SK-N-SH (cell line): ENCODE measurements around the gene NR1D2. TPM values are rescaled to one million over a fixed set of nuclear protein-coding genes. Genes with fewer than 3 reads are reported as not detected.

Source experiments
- CTCF ChIA-PET: fragments of 300-600, 350-600 bp; formaldehyde crosslinking; extraction: SDS; loops from one replicate; lab custom pipeline; 2021; lab: Yijun Ruan, JAX
- POLR2A ChIA-PET: fragments of 350-600 bp; sonication (Branson Sonifier 250); formaldehyde crosslinking; extraction: SDS; loops from one replicate; lab custom pipeline; 2020; ENCODE audit warnings: antibody characterized with exemption, inconsistent platforms; lab: Yijun Ruan, JAX
- DNase-seq: peaks from one replicate; pipeline ENCODE4 v3.0.0; 2012
- H2AFZ ChIP-seq: fragments of 200-600 bp; sonication (generic); 2 replicates; pipeline ENCODE4 v1.8.1; 2016; ENCODE audit warnings: antibody characterized with exemption, mild to moderate bottlenecking, low read depth
- H3F3A ChIP-seq: fragments of 200-600 bp; sonication (generic); replicated peaks from 2 replicates; pipeline ENCODE3; 2016; ENCODE audit warnings: antibody characterized with exemption, mild to moderate bottlenecking; ENCODE audit not compliant: insufficient read depth
- H3K27ac ChIP-seq, 2 experiments: fragments of 200-500 bp in 1 of 2; fragments of 200-600 bp in 1 of 2; sonication (Bioruptor generic) in 1 of 2; sonication (generic), shearing (Covaris generic) in 1 of 2; 2 replicates each; pipeline versions ENCODE4 v1.5.1 to v1.6.1; 2014 to 2016; ENCODE audit warnings: low read depth in 2 of 2, inconsistent platforms in 1 of 2, low read length in 1 of 2, mild to moderate bottlenecking in 1 of 2, mixed read lengths in 1 of 2
- H3K27me3 ChIP-seq: fragments of 200-600 bp; sonication (generic), shearing (Covaris generic); 2 replicates; pipeline ENCODE4 v1.6.1; 2016; ENCODE audit warnings: mixed run types; ENCODE audit not compliant: insufficient read depth
- H3K36me3 ChIP-seq, 2 experiments: fragments of 200-500 bp in 1 of 2; fragments of 200-600 bp in 1 of 2; sonication (Bioruptor generic) in 1 of 2; sonication (generic) in 1 of 2; replicated peaks in 1 of 2; 2 replicates each; pipeline versions ENCODE3 to v1.5.1; 2014 to 2016; ENCODE audit warnings: low read length in 1 of 2, mild to moderate bottlenecking in 1 of 2; ENCODE audit not compliant: insufficient read depth in 2 of 2, control insufficient read depth in 1 of 2
- H3K4me1 ChIP-seq, 2 experiments: fragments of 200-500 bp in 1 of 2; fragments of 200-600 bp in 1 of 2; sonication (Bioruptor generic) in 1 of 2; sonication (generic), shearing (Covaris generic) in 1 of 2; 2 replicates each; pipeline versions ENCODE4 v1.5.1 to v1.6.1; 2014 to 2016; ENCODE audit warnings: low read depth in 1 of 2, low read length in 1 of 2, mixed run types in 1 of 2; ENCODE audit not compliant: insufficient read depth in 2 of 2, control insufficient read depth in 1 of 2
- H3K4me2 ChIP-seq: fragments of 200-600 bp; sonication (generic), shearing (Covaris generic); 2 replicates; pipeline ENCODE4 v1.6.1; 2017; ENCODE audit warnings: mixed run types
- H3K4me3 ChIP-seq, 2 experiments: fragments of 200-500 bp in 1 of 2; fragments of 200-600 bp in 1 of 2; sonication (Bioruptor generic) in 1 of 2; sonication (generic), shearing (Covaris generic) in 1 of 2; 2 replicates each; pipeline versions ENCODE4 v1.5.1 to v1.8.1; 2014 to 2016; ENCODE audit warnings: low read depth in 2 of 2, inconsistent platforms in 1 of 2, low read length in 1 of 2, mild to moderate bottlenecking in 1 of 2, mixed read lengths in 1 of 2, moderate library complexity in 1 of 2
- H3K79me2 ChIP-seq: fragments of 200-600 bp; sonication (generic); 2 replicates; pipeline ENCODE4 v1.8.1; 2017; ENCODE audit warnings: mild to moderate bottlenecking; ENCODE audit not compliant: insufficient read depth
- H3K9ac ChIP-seq: fragments of 200-600 bp; sonication (generic); 2 replicates; pipeline ENCODE4 v1.6.1; 2017; ENCODE audit warnings: mixed run types
- H3K9me2 ChIP-seq: fragments of 200-600 bp; sonication (generic); 2 replicates; pipeline ENCODE4 v1.6.1; 2017; ENCODE audit warnings: mixed run types
- H3K9me3 ChIP-seq: fragments of 200-600 bp; sonication (generic); 2 replicates; pipeline ENCODE4 v1.6.1; 2017; ENCODE audit warnings: mixed run types, mild to moderate bottlenecking, moderate library complexity
- H4K20me1 ChIP-seq: fragments of 200-600 bp; sonication (generic); 2 replicates; pipeline ENCODE4 v1.6.1; 2017; ENCODE audit warnings: mild to moderate bottlenecking, mixed run types; ENCODE audit not compliant: insufficient read depth
- CHD2 ChIP-seq: fragments of 150-350 bp; IDR thresholded peaks from 2 replicates; pipeline ENCODE4 v1.6.1; 2018; ENCODE audit warnings: low read length; ENCODE audit not compliant: partially characterized antibody
- ELF1 ChIP-seq: IDR thresholded peaks from 2 replicates; pipeline ENCODE4 v1.4.0; 2012
- EZH2phosphoT487 ChIP-seq: fragments of 200-600 bp; sonication (generic); IDR thresholded peaks from 2 replicates; pipeline ENCODE4 v1.6.1; 2017; ENCODE audit warnings: low read depth, mixed run types, mild to moderate bottlenecking, antibody characterized with exemption, moderate library complexity, borderline replicate concordance
- FOXJ3 ChIP-seq: sonication (generic); formaldehyde crosslinking; IDR thresholded peaks from 2 replicates; pipeline ENCODE4 v1.5.1; 2020; ENCODE audit warnings: mild to moderate bottlenecking, missing genetic modification reagents
- GATA2 ChIP-seq: sonication (generic); formaldehyde crosslinking; IDR thresholded peaks from 2 replicates; pipeline ENCODE4 v1.5.0; 2020; ENCODE audit warnings: mild to moderate bottlenecking, missing genetic modification reagents
- MEF2A ChIP-seq: IDR thresholded peaks from 2 replicates; pipeline ENCODE4 v1.4.0; 2012; ENCODE audit warnings: low read depth, borderline replicate concordance
- NFIC ChIP-seq: IDR thresholded peaks from 2 replicates; pipeline ENCODE4 v1.4.0; 2012; ENCODE audit warnings: borderline replicate concordance
- NRF1 ChIP-seq: IDR thresholded peaks from 2 replicates; pipeline ENCODE4 v1.6.1; 2012; ENCODE audit warnings: low read depth, mild to moderate bottlenecking, low read length
- RAD21 ChIP-seq: IDR thresholded peaks from 2 replicates; pipeline ENCODE4 v1.6.1; 2012; ENCODE audit warnings: mild to moderate bottlenecking, low read length
- RXRA ChIP-seq: IDR thresholded peaks from 2 replicates; pipeline ENCODE4 v1.4.0; 2012; ENCODE audit warnings: low read depth, mild to moderate bottlenecking, borderline replicate concordance
- SIN3A ChIP-seq: IDR thresholded peaks from 2 replicates; pipeline ENCODE4 v1.6.1; 2012; ENCODE audit warnings: low read depth, mild to moderate bottlenecking, low read length, moderate library complexity, borderline replicate concordance
- SMC3 ChIP-seq: IDR thresholded peaks from 2 replicates; pipeline ENCODE4 v1.6.1; 2012; ENCODE audit warnings: low read depth, low read length, improper control_type of control experiment
- TCF12 ChIP-seq: IDR thresholded peaks from 2 replicates; pipeline ENCODE4 v1.4.0; 2012
- YY1 ChIP-seq: IDR thresholded peaks from 2 replicates; pipeline ENCODE4 v1.4.0; 2012; ENCODE audit warnings: low read depth, mild to moderate bottlenecking
- WGBS: methylation state at CpG from one replicate; pipeline ENCODE4 v1.1.6; 2017; ENCODE audit warnings: low lambda C conversion rate; 5-methylcytosine and 5-hydroxymethylcytosine counted together
- polyA plus RNA-seq, 3 experiments: library from polyadenylated mRNA; depleted of rRNA; stranded (reverse); fragments of >200 nt; gene quantifications; 2 replicates each; pipeline ENCODE4 v1.2.3, GENCODE V29; 2012
- TF ChIP-seq, protein P1 (sequence below): IDR thresholded peaks from 2 replicates; pipeline ENCODE4 v1.6.1; 2012; ENCODE audit warnings: mild to moderate bottlenecking, low read depth, low read length, moderate library complexity
- TF ChIP-seq, protein P2 (sequence below): IDR thresholded peaks from 2 replicates; pipeline ENCODE4 v1.4.0; 2012; ENCODE audit warnings: low read depth, borderline replicate concordance

NR1D2 gene
- polyA plus RNA-seq, 1 of the 3 experiments (the other 2 are of a cell fraction) = 12.0 TPM

DNA sequence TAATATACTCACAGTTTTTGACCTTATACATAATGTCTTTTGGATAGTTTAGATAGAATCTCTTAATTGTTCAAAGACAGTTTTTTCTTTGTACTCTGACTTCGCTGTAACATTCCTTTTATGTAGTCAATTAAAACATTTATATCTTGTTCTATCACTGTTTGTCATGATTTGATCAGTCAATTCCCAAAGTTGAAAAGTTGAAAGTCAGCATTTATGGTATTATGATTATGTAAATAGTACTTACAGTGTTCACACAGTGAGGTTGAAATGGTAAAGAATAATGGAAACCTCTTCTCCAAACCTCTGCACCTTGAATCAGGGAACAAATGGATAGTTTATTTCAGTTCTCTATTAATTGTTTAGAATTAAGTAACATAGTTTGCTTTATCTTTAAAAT, 26.6 kb downstream of the NR1D2 start:
- WGBS = 95% methylated on average over 1 of the region's 1 CpG
- peaks cover 35% of the 10 kb centered on the region for H4K20me1 ChIP-seq
- H2AFZ ChIP-seq = no peak overlapping the region
- H3K27ac ChIP-seq = no peak overlapping the region
- H3K27me3 ChIP-seq = no peaks in the 10 kb centered on the region
- no peaks in the 10 kb centered on the region for H3K9me2 ChIP-seq
- H3K9ac ChIP-seq = no peak overlapping the region
- H3K4me3 ChIP-seq = no peak overlapping the region
- peaks cover 0 to under 1% of the 10 kb centered on the region in 2 experiments; a peak in 1 of 4 replicates for H3K4me1 ChIP-seq
- peaks cover 14% of the 10 kb centered on the region for H3F3A ChIP-seq
- peaks cover 70% of the 10 kb centered on the region for H3K79me2 ChIP-seq
- TF ChIP-seq, protein P1, sequence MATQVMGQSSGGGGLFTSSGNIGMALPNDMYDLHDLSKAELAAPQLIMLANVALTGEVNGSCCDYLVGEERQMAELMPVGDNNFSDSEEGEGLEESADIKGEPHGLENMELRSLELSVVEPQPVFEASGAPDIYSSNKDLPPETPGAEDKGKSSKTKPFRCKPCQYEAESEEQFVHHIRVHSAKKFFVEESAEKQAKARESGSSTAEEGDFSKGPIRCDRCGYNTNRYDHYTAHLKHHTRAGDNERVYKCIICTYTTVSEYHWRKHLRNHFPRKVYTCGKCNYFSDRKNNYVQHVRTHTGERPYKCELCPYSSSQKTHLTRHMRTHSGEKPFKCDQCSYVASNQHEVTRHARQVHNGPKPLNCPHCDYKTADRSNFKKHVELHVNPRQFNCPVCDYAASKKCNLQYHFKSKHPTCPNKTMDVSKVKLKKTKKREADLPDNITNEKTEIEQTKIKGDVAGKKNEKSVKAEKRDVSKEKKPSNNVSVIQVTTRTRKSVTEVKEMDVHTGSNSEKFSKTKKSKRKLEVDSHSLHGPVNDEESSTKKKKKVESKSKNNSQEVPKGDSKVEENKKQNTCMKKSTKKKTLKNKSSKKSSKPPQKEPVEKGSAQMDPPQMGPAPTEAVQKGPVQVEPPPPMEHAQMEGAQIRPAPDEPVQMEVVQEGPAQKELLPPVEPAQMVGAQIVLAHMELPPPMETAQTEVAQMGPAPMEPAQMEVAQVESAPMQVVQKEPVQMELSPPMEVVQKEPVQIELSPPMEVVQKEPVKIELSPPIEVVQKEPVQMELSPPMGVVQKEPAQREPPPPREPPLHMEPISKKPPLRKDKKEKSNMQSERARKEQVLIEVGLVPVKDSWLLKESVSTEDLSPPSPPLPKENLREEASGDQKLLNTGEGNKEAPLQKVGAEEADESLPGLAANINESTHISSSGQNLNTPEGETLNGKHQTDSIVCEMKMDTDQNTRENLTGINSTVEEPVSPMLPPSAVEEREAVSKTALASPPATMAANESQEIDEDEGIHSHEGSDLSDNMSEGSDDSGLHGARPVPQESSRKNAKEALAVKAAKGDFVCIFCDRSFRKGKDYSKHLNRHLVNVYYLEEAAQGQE = no peak
- TF ChIP-seq, protein P2, sequence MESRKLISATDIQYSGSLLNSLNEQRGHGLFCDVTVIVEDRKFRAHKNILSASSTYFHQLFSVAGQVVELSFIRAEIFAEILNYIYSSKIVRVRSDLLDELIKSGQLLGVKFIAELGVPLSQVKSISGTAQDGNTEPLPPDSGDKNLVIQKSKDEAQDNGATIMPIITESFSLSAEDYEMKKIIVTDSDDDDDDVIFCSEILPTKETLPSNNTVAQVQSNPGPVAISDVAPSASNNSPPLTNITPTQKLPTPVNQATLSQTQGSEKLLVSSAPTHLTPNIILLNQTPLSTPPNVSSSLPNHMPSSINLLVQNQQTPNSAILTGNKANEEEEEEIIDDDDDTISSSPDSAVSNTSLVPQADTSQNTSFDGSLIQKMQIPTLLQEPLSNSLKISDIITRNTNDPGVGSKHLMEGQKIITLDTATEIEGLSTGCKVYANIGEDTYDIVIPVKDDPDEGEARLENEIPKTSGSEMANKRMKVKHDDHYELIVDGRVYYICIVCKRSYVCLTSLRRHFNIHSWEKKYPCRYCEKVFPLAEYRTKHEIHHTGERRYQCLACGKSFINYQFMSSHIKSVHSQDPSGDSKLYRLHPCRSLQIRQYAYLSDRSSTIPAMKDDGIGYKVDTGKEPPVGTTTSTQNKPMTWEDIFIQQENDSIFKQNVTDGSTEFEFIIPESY = no peak
- TF ChIP-seq MEF2A (no peak), EZH2phosphoT487 (no peak), RAD21 (no peak), CHD2 (no peak), SMC3 (no peak), SIN3A (no peak), ELF1 (no peak), NFIC (no peak), TCF12 (no peak), GATA2 (CRISPR knock-in tag) (no peak), NRF1 (no peak), YY1 (no peak), FOXJ3 (CRISPR knock-in tag) (no peak), RXRA (no peak)
- ChIA-PET CTCF (interaction anchor here (1.6 kb wide), 1 partner anchor 18 kb away, joined by 3 read pairs; no protein-coding TSS in a partner anchor), POLR2A (no interaction called here)
- H3K36me3 ChIP-seq = peaks cover 43 to 84% of the 10 kb centered on the region in 2 experiments
- H3K9me3 ChIP-seq = no peaks in the 10 kb centered on the region
- H3K4me2 ChIP-seq = no peak overlapping the region
- no peak for DNase-seq
